ENCODE results near the gene CACNA2D1. TPM values are rescaled to one million over a fixed set of nuclear protein-coding genes. Genes with fewer than 3 reads are reported as not detected.

CACNA2D1 gene
- total and polyA plus RNA-seq, 8 donors = 1.8 to 72.7 (median 5.7) TPM

DNA sequence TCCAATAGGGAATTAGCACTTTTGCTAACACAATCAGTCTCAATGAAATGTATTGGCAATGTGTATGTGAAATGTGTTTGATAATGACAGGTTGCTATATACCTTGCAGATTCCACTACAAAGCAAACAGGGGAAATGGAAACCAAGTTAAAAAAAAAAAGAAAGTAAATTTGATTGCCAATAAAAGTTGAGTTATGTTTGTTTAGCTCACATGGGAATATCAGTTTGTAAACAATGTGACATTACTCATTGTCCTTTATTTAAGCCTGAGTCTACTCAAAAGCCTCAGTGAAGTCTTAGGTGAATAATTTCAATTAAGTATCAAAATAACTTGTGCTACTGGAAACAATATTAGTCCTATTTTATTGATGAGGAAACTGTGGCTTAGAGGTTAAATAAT is 285.2 kb downstream of the CACNA2D1 start:
- Histone ChIP-seq H3K4me1 (no peaks in the 10 kb centered on the region), H3K27ac (no peak overlapping the region), H3K36me3 (no peaks in the 10 kb centered on the region), H3K9me3 (no peaks in the 10 kb centered on the region), H3K27me3 (no peaks in the 10 kb centered on the region), H3K4me3 (no peak overlapping the region)
- TF ChIP-seq EP300 (IDR thresholded peaks at IDR 0.05) = no peak
- no peak for TF ChIP-seq POLR2AphosphoS5 (IDR thresholded peaks at IDR 0.05)
- TF ChIP-seq, protein P1, sequence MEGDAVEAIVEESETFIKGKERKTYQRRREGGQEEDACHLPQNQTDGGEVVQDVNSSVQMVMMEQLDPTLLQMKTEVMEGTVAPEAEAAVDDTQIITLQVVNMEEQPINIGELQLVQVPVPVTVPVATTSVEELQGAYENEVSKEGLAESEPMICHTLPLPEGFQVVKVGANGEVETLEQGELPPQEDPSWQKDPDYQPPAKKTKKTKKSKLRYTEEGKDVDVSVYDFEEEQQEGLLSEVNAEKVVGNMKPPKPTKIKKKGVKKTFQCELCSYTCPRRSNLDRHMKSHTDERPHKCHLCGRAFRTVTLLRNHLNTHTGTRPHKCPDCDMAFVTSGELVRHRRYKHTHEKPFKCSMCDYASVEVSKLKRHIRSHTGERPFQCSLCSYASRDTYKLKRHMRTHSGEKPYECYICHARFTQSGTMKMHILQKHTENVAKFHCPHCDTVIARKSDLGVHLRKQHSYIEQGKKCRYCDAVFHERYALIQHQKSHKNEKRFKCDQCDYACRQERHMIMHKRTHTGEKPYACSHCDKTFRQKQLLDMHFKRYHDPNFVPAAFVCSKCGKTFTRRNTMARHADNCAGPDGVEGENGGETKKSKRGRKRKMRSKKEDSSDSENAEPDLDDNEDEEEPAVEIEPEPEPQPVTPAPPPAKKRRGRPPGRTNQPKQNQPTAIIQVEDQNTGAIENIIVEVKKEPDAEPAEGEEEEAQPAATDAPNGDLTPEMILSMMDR (IDR thresholded peaks at IDR 0.05) = no peak
- TF ChIP-seq POLR2A (IDR thresholded peaks at IDR 0.05) = no peak
- no peak for DNase-seq
- intact Hi-C loops (cut with DNase I; ENCODE audit: low total_unique reads) = no loop called here

DNA sequence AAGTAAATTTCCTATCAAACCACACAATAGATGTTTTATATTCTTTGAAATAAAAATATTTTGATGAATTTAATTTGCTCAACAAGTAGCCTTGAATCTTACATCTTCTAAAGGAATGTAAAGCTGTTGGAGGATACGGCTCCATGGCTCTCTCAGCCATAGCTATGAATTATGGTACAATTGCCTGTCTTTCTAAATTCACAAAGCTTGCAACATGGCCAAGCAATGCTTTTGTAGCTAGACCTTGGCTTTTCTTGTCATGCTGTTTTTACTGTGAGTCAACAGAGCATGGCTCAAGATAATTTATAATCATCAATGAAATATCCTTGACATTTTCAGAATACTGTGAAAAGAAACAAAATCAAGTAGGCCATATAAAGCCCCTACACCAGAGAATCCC is 286.7 kb downstream of the CACNA2D1 start:
- WGBS, 5 donors = 81 to 93% (median 87%) methylated on average over 1 of the region's 1 CpG
- H3K27me3 ChIP-seq = no peaks in the 10 kb centered on the region
- TF ChIP-seq POLR2A (IDR thresholded peaks at IDR 0.05) (no peak), EP300 (IDR thresholded peaks at IDR 0.05) (no peak), POLR2AphosphoS5 (IDR thresholded peaks at IDR 0.05) (no peak)
- TF ChIP-seq, protein P1 (IDR thresholded peaks at IDR 0.05) = no peak
- no peak overlapping the region for H3K4me3 ChIP-seq
- intact Hi-C loops (cut with DNase I; ENCODE audit: low total_unique reads) = no loop called here
- H3K4me1 ChIP-seq = no peaks in the 10 kb centered on the region
- no peaks in the 10 kb centered on the region for H3K36me3 ChIP-seq
- H3K9me3 ChIP-seq = no peaks in the 10 kb centered on the region
- DNase-seq = no peak
- no peak overlapping the region for H3K27ac ChIP-seq

DNA sequence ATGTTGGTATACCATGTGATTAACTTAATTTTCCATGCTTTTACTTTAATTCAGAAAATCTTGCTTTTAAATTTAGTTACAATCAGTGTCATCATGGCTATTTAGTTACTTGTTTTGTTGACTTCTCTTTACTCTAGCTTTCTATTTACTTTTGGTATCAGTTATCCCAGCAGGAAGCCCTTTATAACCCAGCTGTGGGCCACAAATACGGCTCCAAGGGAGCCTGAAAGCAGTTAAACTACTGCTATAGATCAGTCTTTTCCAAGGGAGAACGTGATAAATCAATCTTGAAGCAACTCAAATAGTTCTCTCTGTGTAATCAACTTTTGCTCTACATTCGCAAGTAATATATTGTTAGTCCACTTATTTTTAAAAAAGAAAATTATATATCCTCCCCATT is 287.4 kb downstream of the CACNA2D1 start:
- Histone ChIP-seq H3K4me3 (no peak overlapping the region), H3K9me3 (no peaks in the 10 kb centered on the region), H3K27me3 (no peaks in the 10 kb centered on the region), H3K36me3 (no peaks in the 10 kb centered on the region), H3K4me1 (no peaks in the 10 kb centered on the region), H3K27ac (no peak overlapping the region)
- WGBS, 5 donors = 30 to 67% (median 40%) methylated on average over 3 of the region's 3 CpGs
- intact Hi-C loops (cut with DNase I; ENCODE audit: low total_unique reads) = no loop called here
- TF ChIP-seq POLR2AphosphoS5 (IDR thresholded peaks at IDR 0.05) = no peak
- TF ChIP-seq, protein P1 (IDR thresholded peaks at IDR 0.05) = no peak
- TF ChIP-seq EP300 (IDR thresholded peaks at IDR 0.05) = no peak
- TF ChIP-seq POLR2A (IDR thresholded peaks at IDR 0.05) = no peak
- no peak for DNase-seq

DNA sequence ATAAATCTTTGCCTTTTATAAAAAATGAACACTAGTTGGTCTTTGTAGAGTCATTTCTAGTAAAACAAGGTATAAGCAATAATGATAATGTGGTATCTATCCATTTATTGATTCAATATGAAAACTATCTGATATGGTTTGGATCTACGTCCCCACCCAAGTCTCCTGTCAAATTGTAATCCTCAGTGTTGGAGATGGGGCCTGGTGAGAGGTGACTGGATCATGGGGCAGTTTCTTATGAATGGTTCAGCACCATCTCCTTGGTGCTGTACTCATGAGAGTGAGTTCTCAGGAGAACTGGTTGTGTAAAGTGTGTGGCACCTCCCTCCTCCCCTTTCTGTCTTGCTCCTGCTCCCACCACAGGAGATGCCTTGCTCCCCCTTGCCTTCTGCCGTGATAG is 288.8 kb downstream of the CACNA2D1 start:
- Histone ChIP-seq H3K9me3 (no peaks in the 10 kb centered on the region), H3K4me1 (no peaks in the 10 kb centered on the region), H3K27me3 (no peaks in the 10 kb centered on the region), H3K27ac (no peak overlapping the region), H3K36me3 (no peaks in the 10 kb centered on the region), H3K4me3 (no peak overlapping the region)
- DNase-seq = no peak
- 71 to 83% (median 81%) methylated on average over 2 of the region's 2 CpGs for WGBS, 5 donors
- intact Hi-C loops (cut with DNase I; ENCODE audit: low total_unique reads) = no loop called here
- TF ChIP-seq, protein P1 (IDR thresholded peaks at IDR 0.05) = no peak
- TF ChIP-seq POLR2A (IDR thresholded peaks at IDR 0.05) (no peak), EP300 (IDR thresholded peaks at IDR 0.05) (no peak), POLR2AphosphoS5 (IDR thresholded peaks at IDR 0.05) (no peak)
